Gastrocnemius medialis (tissue), 4 donors: ENCODE measurements around the gene ADM5. TPM values are rescaled to one million over a fixed set of nuclear protein-coding genes. Genes with fewer than 3 reads are reported as not detected.

Experiments
- ATAC-seq, 2 donors: fragments of 150-250 bp; one replicate each; pipeline ENCODE4 v1.9.1; 2016
- DNase-seq, 2 donors: peaks; one replicate each; pipeline ENCODE4 v3.0.0-alpha.2; 2019
- H3K27ac ChIP-seq, 4 donors: fragments of 200-600 bp; sonication (generic); 1 replicate in 1 of 4; 2 replicates in 3 of 4; pipeline ENCODE4 v1.5.1; 2016 to 2018; ENCODE audit warnings: mild to moderate bottlenecking in 2 of 4, moderate library complexity in 1 of 4
- H3K27me3 ChIP-seq, 3 donors: fragments of 200-600 bp; sonication (generic) in 2 of 3; 1 replicate in 1 of 3; 2 replicates in 2 of 3; pipeline versions ENCODE4 v1.5.1 to v1.6.0; 2016 to 2019; ENCODE audit warnings: mild to moderate bottlenecking in 1 of 3, moderate library complexity in 1 of 3
- H3K36me3 ChIP-seq, 2 donors: fragments of 200-600 bp; sonication (generic) in 1 of 2; one replicate each; pipeline ENCODE4 v1.5.1; 2017 to 2018
- H3K4me1 ChIP-seq, 2 donors: fragments of 200-600 bp; sonication (generic) in 1 of 2; one replicate each; pipeline ENCODE4 v1.5.1; 2016 to 2017; ENCODE audit warnings: mild to moderate bottlenecking in 2 of 2
- H3K4me3 ChIP-seq, 4 donors: fragments of 200-600 bp; sonication (generic) in 3 of 4; 1 replicate in 1 of 4; 2 replicates in 3 of 4; pipeline ENCODE4 v1.5.1; 2016 to 2019; ENCODE audit warnings: mild to moderate bottlenecking in 2 of 4
- H3K9me3 ChIP-seq, 3 donors: fragments of 200-600 bp; sonication (generic) in 2 of 3; 1 replicate in 1 of 3; 2 replicates in 2 of 3; pipeline ENCODE4 v1.5.1; 2016 to 2019
- POLR2A ChIP-seq, 2 donors: fragments of 450-650 bp; IDR thresholded peaks; one replicate each; pipeline ENCODE4 v1.6.1; 2017; ENCODE audit warnings: antibody characterized with exemption in 2 of 2, mild to moderate bottlenecking in 2 of 2, moderate library complexity in 2 of 2
- in situ Hi-C, 4 donors: fragments of 200-750 bp; cut with MboI; loops; one replicate each; pipeline versions ENCODE4 v1.15.0 to v1.8.0; 2017; ENCODE audit warnings: low sequenced_read_pairs in 4 of 4
- intact Hi-C: fragments of 100-400 bp; cut with DNase I; formaldehyde crosslinking; loops from one replicate; pipeline ENCODE4 v1.15.1; 2023; ENCODE audit warnings: low total_unique reads
- total RNA-seq, 4 donors: library from RNA; depleted of rRNA; stranded (reverse); fragments of >200 nt; gene quantifications; one replicate each; pipeline versions ENCODE4 v1.1.0 to v1.2.3, GENCODE V29; 2016
- TF ChIP-seq, protein P1 (sequence below), 5 experiments: fragments of 450-650 bp in 3 of 5; fragments of 200-600 bp in 2 of 5; sonication (generic) in 2 of 5; IDR thresholded peaks in 4 of 5; conservative IDR thresholded peaks in 1 of 5; 1 replicate in 4 of 5; 2 replicates in 1 of 5; pipeline ENCODE4 v1.5.1; 2016 to 2019; ENCODE audit warnings: antibody characterized with exemption in 5 of 5, mild to moderate bottlenecking in 3 of 5, moderate library complexity in 3 of 5

ADM5 gene
- total RNA-seq, 4 donors from 2014 or later: 1.0 to 2.1 (median 1.4) TPM; not detected in 1

DNA sequence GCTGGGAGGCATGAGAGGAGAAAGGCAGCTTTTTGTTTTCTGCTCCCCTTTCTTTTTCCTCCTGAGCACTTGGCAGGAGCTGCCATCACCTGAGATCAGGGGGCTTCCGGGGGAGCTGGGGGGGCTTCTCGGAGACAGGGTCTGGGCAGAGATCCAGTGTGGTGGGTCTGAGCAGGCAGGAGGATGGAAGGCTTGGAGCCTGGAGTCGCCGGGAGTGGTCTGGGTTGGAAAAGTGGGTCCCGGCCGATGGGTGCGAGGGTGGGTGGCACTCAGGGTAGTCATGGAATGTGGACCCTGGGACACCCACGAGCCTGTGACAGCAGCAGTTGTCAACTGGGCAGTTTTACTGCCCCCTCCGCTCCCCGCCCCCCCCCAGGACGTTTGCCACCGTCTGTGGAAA lies 2.2 kb upstream of the ADM5 start:
- ATAC-seq (no peak), DNase-seq (no peak)
- Histone ChIP-seq H3K9me3 (no peaks in the 10 kb centered on the region), H3K27me3 (peaks cover 3 to 17% (median 13%) of the 10 kb centered on the region in 3 donors), H3K4me3 (peak overlapping the region in 2 of 4 donors; percentile 57 to 59), H3K36me3 (peaks cover 0 to 49% of the 10 kb centered on the region in 2 donors), H3K27ac (peak overlapping the region in 3 of 4 donors; percentile 34 to 72 (median 54)), H3K4me1 (peaks cover 10 to 14% of the 10 kb centered on the region in 2 donors)
- TF ChIP-seq, protein P1, sequence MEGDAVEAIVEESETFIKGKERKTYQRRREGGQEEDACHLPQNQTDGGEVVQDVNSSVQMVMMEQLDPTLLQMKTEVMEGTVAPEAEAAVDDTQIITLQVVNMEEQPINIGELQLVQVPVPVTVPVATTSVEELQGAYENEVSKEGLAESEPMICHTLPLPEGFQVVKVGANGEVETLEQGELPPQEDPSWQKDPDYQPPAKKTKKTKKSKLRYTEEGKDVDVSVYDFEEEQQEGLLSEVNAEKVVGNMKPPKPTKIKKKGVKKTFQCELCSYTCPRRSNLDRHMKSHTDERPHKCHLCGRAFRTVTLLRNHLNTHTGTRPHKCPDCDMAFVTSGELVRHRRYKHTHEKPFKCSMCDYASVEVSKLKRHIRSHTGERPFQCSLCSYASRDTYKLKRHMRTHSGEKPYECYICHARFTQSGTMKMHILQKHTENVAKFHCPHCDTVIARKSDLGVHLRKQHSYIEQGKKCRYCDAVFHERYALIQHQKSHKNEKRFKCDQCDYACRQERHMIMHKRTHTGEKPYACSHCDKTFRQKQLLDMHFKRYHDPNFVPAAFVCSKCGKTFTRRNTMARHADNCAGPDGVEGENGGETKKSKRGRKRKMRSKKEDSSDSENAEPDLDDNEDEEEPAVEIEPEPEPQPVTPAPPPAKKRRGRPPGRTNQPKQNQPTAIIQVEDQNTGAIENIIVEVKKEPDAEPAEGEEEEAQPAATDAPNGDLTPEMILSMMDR (IDR thresholded peaks at IDR 0.05 in 4 of 5, conservative IDR thresholded peaks at IDR 0.05 in 1 of 5): no peak
- TF ChIP-seq POLR2A (IDR thresholded peaks at IDR 0.05): no peak
- in situ Hi-C loops (no loop called here), intact Hi-C loops (no loop called here)

DNA sequence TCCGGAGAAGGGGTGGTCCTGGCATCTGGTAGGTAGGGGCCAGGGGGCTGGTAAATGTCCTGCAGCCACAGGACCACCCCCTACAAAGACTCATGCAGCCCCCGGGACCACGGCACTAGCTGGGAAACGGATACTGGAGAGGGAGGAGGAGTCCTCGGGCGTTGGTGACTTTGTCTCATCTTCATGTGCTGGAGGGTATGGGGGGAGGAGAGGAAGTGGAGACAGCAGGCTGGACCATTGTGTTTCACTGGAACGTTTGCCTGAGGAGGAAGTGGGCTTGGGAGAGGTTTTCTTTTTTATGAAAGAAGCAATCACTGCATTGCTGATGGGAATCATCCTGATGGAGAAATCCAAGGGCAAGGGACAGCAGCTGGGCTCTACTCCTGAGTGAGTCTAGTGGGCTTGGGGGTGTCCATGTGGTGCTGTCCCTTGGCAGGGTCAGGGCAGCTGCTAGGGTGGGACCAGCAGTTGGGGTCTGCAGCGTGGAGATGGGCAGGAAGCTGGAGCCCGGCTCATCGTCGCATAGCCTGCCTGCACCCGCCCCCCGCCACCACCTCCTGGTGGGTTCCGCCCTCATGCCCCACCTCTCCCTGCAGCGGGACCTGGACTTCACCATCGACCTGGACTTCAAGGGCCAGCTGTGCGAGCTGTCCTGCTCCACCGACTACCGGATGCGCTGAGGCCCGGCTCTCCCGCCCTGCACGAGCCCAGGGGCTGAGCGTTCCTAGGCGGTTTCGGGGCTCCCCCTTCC lies 1.7 kb upstream of the ADM5 start:
- ATAC-seq (no peak), DNase-seq (no peak)
- H3K36me3 ChIP-seq: peaks cover 0 to 43% of the 10 kb centered on the region in 2 donors
- H3K4me3 ChIP-seq: peak overlapping the region in 3 of 4 donors; percentile 50 to 59 (median 57)
- peak overlapping the region in 3 of 4 donors; percentile 54 to 72 (median 58) for H3K27ac ChIP-seq
- in situ Hi-C loops (no loop called here), intact Hi-C loops (no loop called here)
- no peaks in the 10 kb centered on the region for H3K9me3 ChIP-seq
- H3K27me3 ChIP-seq: peaks cover 3 to 17% (median 13%) of the 10 kb centered on the region in 3 donors
- H3K4me1 ChIP-seq: peaks cover 10 to 14% of the 10 kb centered on the region in 2 donors
- TF ChIP-seq, protein P1 (IDR thresholded peaks at IDR 0.05 in 4 of 5, conservative IDR thresholded peaks at IDR 0.05 in 1 of 5): no peak
- TF ChIP-seq POLR2A (IDR thresholded peaks at IDR 0.05): no peak

DNA sequence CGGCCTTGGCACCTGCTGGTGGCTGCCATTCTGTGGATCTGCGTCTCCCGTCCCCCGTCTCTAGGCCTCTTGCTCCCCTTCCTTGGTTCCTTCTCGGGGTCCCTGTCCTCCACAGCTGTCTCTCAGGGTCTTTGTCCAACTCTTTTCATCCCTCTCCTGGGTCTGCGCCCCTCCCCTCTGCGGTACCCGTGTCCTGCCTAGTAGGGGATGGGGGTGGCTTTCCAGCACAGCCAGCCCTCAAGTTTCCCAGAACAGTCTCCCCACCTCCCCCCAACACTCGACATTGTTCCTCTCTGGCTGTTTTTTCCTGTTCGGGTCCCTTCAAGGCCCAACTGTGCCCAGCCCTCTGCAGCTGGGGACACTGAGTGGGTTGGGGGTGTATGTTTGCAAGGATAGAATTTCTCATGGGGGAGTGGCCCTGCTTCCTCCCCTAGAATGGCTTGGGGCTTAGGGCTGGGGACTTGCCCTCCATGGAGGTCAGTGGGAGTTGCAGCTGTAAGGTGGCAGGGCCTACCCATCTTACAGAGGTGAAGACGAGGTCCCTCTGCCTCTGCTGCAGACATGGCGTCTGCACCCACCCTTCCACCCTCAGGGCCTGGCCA lies 762 bp upstream of the ADM5 start:
- TF ChIP-seq POLR2A (IDR thresholded peaks at IDR 0.05): no peak
- TF ChIP-seq, protein P1 (IDR thresholded peaks at IDR 0.05 in 4 of 5, conservative IDR thresholded peaks at IDR 0.05 in 1 of 5): no peak
- intact Hi-C loops (no loop called here), in situ Hi-C loops (no loop called here)
- Histone ChIP-seq H3K36me3 (peaks cover 0 to 34% of the 10 kb centered on the region in 2 donors), H3K27ac (peak overlapping the region in 3 of 4 donors; percentile 54 to 72 (median 58)), H3K4me1 (peaks cover 10 to 14% of the 10 kb centered on the region in 2 donors), H3K4me3 (peak overlapping the region in 3 of 4 donors; percentile 50 to 59 (median 57)), H3K27me3 (peaks cover 3 to 17% (median 13%) of the 10 kb centered on the region in 3 donors), H3K9me3 (no peaks in the 10 kb centered on the region)
- ATAC-seq (no peak), DNase-seq (no peak)

DNA sequence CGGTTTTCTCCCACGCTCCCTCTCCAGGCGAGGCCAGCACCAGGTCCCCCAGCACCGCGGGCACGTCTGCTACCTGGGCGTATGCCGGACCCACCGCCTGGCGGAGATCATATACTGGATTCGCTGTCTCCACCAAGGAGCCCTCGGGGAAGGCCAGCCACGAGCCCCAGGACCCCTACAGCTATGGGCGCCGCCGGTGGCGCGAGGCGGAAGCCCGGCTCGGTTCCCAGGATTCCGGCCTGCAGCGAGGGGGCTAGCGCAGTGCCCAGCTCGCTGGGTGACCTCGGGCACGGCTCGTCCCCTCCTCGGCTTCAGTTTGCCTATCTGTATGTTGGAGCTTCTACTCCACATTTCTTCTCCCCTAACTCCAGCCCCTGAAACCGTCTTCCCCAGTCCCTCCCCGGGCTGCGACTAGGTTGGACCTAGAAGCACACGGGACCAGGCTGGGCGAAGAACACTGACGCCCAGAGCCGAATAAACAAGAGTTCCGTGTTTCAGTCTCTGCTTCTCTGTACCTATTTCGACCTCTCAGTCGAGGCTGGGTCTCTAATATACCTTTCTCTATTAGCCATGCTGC lies 773 bp downstream of the ADM5 start:
- no peak for DNase-seq
- H3K36me3 ChIP-seq: peaks cover 0 to 19% of the 10 kb centered on the region in 2 donors
- peak overlapping the region in 3 of 4 donors; percentile 54 to 72 (median 68) for H3K27ac ChIP-seq
- H3K4me1 ChIP-seq: peaks cover 10 to 14% of the 10 kb centered on the region in 2 donors
- no peaks in the 10 kb centered on the region for H3K9me3 ChIP-seq
- peak overlapping the region; percentile 50 to 59 (median 54) for H3K4me3 ChIP-seq
- intact Hi-C loops: no loop called here
- in situ Hi-C loops: no loop called here
- H3K27me3 ChIP-seq: peaks cover 3 to 17% (median 13%) of the 10 kb centered on the region in 3 donors
- peak; percentile 26 to 32 for ATAC-seq
- TF ChIP-seq, protein P1 (IDR thresholded peaks at IDR 0.05 in 4 of 5, conservative IDR thresholded peaks at IDR 0.05 in 1 of 5): no peak
- TF ChIP-seq POLR2A (IDR thresholded peaks at IDR 0.05): no peak
